ENCODE results near the gene PPP6R2.
"Not testable (repeated sequence)": the region's sequence is repeated elsewhere in the genome, so short reads cannot be mapped to it uniquely, and the experiment has no call there.

PPP6R2 gene

GRCh38 chr22:50346470-50346869, 3.3 kb downstream of the PPP6R2 start:
- no peak for DNase-seq

DNA sequence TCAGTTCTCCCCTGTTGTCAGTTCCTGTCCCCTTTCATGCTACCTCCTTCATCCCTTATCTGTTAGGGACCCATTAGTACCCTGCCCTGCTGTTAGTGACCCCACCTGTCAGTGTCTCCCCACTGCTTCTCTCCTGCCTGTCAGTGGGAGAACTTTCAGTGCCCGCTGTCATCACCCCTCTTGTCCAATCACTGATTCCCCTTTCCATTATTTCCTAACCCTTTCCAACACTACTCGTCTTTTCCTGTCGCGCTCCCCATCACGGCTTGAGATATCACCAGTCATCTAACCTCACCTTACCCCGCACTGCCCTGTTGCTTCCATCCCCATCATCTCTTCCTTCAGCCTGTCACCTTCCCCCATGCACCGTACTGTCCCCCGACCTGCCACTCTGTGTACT, 4.0 kb downstream of the PPP6R2 start:
- no peak for DNase-seq

- DNase-seq = no peak
Observed at GRCh38 chr22:50348058-50348457, 4.9 kb downstream of the PPP6R2 start.

DNA sequence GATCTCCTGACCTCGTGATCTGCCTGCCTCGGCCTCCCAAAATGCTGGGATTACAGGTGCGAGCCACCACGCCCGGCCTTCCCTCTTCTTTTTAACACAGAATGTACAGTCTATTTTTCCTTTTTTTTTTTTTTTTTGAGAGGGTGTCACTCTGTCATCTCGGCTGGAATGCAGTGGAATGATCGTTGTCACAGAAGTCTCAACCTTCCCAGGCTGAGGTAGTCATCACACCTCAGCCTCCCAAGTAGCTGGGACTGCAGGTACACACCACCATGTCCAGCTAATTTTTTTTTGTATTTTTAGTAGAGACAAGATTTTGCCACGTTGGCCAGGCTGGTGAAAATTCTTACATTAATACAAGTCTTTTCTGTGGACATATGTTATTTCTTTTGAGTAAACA, 13.1 kb downstream of the PPP6R2 start:
- DNase-seq = no peak

DNA sequence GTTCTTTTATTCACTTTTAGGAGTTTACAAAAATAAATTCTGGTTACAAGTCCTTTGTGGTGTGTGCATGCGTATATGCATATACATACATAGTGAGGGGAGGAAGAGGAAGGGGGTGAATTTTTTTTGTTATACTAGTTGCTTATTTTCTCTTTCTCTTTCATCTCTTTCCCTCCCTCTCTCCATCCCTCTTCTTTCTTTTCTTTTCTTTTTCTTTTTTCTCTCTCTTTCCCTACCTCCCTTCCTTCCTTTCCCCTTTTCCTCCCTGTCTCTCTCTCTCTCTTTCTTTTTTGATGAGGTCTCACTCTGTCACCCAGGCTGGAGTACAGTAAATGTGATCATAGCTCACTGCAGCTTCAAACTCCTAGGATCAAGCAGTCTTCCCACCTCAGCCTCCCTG, 14.1 kb downstream of the PPP6R2 start:
- DNase-seq = no peak

- DNase-seq = no peak
Observed at GRCh38 chr22:50357756-50358155, 14.6 kb downstream of the PPP6R2 start.

GRCh38 chr22:50360578-50360977, 17.5 kb downstream of the PPP6R2 start:
- no peak for DNase-seq

DNA sequence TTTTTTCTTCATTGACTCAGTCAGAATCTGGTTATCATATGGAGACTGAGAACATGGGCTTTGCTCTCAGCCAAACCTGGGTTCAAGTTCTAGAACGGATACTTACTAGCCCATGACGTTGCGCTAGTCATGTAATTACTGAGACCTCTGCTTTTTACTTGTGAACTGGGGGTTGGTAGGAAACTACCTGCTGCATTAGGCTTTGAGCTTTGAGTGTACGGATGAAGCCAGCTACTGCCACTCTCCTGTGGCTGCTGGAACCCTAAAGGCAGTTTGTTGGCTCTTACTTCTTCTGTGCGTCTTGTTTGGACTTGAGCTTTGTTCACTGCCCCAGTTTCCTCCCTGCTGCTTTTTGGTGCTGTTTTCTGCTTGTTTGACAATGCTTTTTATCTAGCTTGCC, 18.1 kb downstream of the PPP6R2 start:
- no peak for DNase-seq

DNA sequence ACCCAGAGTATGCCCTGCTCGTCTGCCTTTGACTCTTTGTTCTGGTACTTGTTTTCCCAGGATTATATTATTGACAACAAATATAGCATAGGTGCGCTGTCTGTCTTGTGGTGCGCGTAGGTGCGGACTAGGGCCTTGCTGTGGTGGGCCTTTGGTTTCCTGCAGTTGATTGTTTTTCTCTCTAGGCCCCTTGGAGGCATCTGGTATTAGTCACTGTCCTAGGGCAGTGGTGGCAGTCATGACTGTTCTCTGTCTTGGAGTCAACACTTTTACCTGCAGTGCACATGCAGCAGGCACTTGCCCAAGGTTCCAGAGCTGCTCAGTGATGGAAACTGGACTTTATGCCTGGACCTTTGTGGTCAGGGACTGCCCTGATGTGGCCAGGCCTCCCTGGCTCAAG, 18.6 kb downstream of the PPP6R2 start:
- no peak for DNase-seq

- no peak for DNase-seq
Observed at GRCh38 chr22:50363166-50363802, 20.2 kb downstream of the PPP6R2 start.

- DNase-seq = not testable (repeated sequence)
Observed at GRCh38 chr22:50363803-50364194, 20.7 kb downstream of the PPP6R2 start.

DNA sequence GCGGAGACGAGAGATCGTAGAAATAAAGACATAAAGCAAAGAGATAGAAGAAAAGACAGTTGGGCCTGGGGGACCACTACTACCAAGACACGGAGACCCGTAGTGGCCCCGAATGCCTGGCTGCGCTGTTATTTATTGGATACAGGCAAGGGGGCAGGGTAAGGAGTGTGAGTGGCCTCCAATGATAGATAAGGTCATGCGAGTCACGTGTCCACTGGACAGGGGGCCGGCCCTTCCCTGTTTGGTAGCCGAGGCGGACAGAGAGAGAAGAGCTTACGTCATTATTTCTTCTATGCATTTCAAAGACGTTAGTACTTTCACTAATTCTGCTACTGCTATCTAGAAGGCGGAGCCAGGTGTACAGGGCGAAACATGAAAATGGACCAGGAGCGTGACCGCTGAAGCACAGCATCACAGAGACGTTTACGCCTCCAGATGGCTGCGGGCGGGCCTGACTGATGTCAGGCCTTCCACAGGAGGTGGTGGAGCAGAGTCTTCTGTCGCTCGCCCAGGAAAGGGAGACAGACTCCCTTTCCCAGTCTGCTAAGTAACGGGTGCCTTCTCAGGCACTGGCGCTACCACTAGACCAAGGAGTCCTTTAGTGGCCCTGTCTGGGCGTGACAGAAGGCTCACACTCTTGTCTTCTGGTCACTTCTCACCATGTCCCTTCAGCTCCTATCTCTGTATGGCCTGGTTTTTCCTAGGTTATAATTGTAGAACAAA, 24.8 kb downstream of the PPP6R2 start:
- DNase-seq = no peak

- DNase-seq = no peak
Observed at GRCh38 chr22:50371101-50371648, 28.0 kb downstream of the PPP6R2 start.

DNA sequence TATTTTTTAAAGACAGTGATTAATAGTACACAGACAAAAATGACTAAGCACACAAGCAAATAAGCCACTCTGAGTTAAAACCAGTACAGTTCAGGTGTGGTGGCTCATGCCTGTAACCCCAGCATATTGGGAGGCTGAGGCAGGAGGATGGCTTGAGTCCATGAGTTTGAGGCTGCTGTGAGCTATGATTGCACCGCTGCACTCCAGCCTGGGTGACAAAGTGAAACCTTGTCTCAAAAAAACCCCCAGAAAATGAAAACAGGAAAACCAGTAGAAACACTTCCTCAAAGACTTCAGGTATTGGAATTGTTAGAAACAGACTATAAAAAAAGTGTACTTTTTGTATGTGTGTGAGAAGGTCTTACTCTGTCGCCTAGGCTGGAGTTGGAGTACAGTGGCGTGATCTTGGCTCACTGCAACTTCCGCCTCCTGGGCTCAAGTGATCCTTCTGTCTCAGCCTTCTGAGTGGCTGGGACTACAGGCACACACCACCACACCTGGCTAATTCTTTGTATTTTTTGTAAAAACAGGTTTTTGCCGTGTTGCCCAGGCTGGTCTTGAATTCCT, 33.0 kb downstream of the PPP6R2 start:
- DNase-seq = no peak

- not testable (repeated sequence) for DNase-seq
Observed at GRCh38 chr22:50381021-50381555, 38.0 kb downstream of the PPP6R2 start.

GRCh38 chr22:50396751-50397370, 53.7 kb downstream of the PPP6R2 start:
- no peak for DNase-seq

DNA sequence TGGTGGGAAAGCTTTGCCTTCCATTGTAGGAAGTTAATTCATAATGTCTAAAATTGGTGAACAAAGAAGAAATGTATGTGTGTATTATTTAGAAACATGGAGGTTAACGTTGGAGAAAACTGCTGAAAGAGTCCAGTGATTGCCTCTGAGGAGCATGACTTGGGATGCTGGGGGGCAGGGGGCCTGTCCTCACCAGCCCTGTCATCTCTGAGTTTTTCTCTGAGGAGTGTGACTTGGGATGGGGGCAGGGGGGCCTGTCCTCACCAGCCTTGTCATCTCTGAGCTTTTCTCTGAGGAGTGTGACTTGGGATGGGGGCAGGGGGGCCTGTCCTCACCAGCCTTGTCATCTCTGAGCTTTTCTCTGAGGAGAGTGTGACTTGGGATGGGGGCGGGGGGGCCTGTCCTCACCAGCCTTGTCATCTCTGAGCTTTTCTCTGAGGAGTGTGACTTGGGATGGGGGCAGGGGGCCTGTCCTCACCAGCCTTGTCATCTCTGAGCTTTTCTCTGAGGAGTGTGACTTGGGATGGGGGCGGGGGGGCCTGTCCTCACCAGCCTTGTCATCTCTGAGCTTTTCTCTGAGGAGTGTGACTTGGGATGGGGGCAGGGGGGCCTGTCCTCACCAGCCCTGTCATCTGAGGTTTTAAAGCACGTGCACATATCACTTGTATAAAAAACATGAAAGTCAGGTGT, 54.4 kb downstream of the PPP6R2 start:
- not testable (repeated sequence) for DNase-seq

DNA sequence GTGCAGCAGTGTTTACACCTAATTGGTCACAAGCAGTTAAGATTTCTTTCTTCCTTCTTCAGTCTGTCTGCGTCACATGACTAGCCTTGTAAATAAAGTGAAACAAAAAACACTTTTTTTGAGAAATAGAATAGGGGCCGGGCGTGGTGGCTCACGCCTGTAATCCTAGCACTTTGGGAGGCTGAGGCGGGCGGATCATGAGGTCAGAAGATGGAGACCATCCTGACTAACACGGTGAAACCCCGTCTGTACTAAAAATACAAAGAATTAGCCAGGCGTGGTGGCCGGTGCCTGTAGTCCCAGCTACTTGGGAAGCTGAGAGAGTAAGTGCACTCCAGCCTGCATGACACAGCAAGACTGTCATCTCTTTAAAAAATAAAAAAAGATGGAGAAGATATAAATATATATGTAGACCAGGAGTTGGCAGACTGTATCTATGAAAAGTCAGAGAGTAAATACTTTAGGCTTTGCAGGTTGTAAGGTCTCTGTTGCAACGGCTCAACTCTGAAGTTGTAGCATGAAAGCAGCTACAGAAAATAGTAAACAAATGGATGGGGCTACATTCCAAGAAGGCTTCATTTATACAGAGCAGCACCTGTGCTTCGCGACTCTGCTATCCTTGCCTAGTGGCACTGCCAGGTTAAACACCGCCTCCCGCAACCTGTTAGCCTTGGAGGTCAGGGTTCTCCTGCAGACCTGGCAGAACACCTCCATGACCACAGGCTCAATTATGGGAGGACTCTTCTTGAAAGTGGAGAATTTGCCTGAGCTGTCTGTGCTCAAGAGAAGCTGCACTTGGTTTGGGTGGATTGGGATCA, 55.9 kb downstream of the PPP6R2 start:
- DNase-seq = no peak

GRCh38 chr22:50399751-50400331, 56.7 kb downstream of the PPP6R2 start:
- DNase-seq = no peak

DNA sequence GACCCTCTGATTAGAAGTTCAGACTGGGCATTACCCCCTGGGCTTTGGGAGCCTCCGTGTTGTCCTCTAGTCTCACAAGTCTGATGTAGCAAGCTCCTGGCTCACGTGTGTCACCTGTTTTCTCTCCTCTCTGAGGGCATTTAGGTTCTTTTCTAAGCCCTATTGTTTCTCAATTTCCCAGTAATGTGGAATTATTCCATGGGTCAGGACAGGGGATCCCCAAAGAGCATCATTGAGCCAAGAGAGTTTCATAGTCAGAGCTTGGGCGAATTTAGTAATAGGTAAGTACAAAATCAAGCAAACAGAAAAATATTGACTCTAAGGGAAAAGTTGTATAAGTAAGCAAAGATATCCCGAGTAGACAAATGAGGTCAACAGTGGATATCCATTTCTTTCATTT, 57.3 kb downstream of the PPP6R2 start:
- DNase-seq = peak; percentile 6

DNA sequence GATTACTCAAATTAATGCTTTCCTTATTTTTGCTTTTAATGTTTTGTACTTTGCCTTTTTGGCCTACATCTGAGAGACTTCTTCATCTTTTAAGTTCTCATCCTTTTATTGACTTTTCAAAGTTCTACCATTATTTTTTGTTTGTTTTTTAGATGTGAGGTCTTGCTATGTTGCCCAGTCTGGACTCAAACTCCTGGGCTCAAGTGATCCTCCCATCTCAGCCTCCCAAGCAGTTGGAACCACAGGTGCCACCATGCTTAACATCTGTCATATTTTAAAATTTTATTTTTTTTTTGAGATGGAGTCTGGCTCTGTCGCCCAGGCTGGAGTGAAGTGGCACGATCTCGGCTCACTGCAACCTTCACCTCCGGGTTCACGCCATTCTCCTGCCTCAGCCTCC, 57.8 kb downstream of the PPP6R2 start:
- no peak for DNase-seq

DNA sequence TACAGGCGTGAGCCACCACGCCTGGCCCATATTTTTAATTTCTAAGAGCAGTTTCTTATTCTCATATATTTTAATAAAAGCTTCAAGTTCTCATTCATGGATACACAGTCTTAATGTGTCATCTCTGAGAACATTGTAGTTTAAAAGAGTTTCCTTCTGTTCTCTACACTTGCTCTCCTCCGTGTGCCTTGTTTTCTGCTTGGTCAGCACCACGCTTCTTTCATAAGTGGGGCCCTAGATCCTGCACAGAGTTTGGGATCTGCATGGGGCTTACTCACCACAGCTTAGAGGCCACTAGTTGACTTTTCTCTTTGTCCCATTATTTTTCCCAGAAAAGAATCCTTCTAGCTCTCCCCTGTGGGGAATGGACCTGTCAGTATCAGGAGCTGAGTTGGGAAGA, 58.8 kb downstream of the PPP6R2 start:
- DNase-seq = no peak

All from KG1 (cell line).